Measurements from ENCODE around the gene ERN1. TPM values are rescaled to one million over a fixed set of nuclear protein-coding genes. Genes with fewer than 3 reads are reported as not detected.

The ERN1 gene
- total and polyA plus RNA-seq, 2 donors from 2014 or later: 2.8 to 37.0 TPM

DNA sequence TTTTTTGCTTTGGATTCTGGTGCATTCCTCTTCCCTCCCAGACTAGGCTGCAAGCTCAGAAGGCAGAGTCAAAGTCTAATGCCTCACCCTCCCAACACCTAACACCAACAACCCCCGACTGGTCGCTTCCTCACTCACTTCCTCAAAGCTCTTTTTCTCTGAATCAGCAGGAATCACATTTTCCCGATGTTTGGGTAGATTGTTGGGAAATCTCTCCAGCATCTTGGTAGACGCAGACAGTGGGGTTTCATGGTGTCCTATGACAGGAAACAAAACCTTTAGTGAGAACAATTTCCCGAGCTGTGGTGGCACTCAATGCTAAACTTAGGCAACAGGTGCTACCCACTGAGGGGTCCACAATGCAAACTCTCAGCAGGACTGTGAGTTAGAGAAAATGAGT lies 69.6 kb downstream of the ERN1 start:
- no peak overlapping the region for H3K9ac ChIP-seq (ENCODE audit: low read length in 3 of 3)
- no peak for DNase-seq
- TF ChIP-seq, protein P1, sequence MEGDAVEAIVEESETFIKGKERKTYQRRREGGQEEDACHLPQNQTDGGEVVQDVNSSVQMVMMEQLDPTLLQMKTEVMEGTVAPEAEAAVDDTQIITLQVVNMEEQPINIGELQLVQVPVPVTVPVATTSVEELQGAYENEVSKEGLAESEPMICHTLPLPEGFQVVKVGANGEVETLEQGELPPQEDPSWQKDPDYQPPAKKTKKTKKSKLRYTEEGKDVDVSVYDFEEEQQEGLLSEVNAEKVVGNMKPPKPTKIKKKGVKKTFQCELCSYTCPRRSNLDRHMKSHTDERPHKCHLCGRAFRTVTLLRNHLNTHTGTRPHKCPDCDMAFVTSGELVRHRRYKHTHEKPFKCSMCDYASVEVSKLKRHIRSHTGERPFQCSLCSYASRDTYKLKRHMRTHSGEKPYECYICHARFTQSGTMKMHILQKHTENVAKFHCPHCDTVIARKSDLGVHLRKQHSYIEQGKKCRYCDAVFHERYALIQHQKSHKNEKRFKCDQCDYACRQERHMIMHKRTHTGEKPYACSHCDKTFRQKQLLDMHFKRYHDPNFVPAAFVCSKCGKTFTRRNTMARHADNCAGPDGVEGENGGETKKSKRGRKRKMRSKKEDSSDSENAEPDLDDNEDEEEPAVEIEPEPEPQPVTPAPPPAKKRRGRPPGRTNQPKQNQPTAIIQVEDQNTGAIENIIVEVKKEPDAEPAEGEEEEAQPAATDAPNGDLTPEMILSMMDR (IDR thresholded peaks at IDR 0.05; ENCODE audit: borderline replicate concordance, extremely low read depth, insufficient read depth): no peak
- FAIRE-seq: no peak
- intact Hi-C loops (cut with DNase I): loop anchor here (10.0 kb wide), 1 partner anchor 74 kb away; the partner anchor contains the start of gene ERN1
- no peaks in the 10 kb centered on the region for H3K27me3 ChIP-seq (ENCODE audit: control insufficient read depth, insufficient read depth, low read length)
- H3K27ac ChIP-seq (ENCODE audit: low read depth in 2 of 2, low read length in 2 of 2): no peak overlapping the region
- peaks cover 0 to 2% (median 0%) of the 10 kb centered on the region in 3 donors for H3K4me1 ChIP-seq (ENCODE audit: control insufficient read depth in 2 of 3, insufficient read depth in 2 of 3, low read depth in 1 of 3, low read length in 3 of 3)
- H3K36me3 ChIP-seq (ENCODE audit: control insufficient read depth in 2 of 3, insufficient read depth in 3 of 3, low read length in 3 of 3): peaks cover 0 to 26% (median 0%) of the 10 kb centered on the region in 3 donors
- H3K9me3 ChIP-seq (ENCODE audit: control insufficient read depth in 2 of 3, insufficient read depth in 1 of 3, low read length in 3 of 3): no peaks in the 10 kb centered on the region
- no peak overlapping the region for H3K4me3 ChIP-seq (ENCODE audit: low read length in 3 of 3)

DNA sequence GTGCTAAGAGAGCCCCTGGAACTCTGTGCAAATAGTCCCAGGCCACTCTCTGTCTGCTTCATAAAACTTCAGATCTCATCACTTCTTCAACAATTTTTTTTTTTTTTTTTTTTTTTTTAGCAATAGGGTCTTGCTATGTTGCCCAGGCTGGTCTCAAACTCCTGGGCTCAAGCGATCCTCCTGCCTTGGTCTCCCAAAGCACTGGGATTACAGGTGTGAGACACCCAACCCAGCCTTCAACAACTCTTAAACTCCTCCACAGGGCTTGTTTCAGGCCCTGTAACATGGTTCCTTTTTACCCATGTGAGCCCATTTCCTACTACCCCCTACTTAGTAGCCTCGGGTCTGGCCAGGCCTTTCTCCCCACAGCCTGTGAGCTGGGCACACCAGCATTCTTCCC lies 70.2 kb downstream of the ERN1 start:
- Histone ChIP-seq H3K4me1 (ENCODE audit: control insufficient read depth in 2 of 3, insufficient read depth in 2 of 3, low read depth in 1 of 3, low read length in 3 of 3) (peaks cover 0 to 2% (median 0%) of the 10 kb centered on the region in 3 donors), H3K9ac (ENCODE audit: low read length in 3 of 3) (no peak overlapping the region), H3K27me3 (ENCODE audit: control insufficient read depth, insufficient read depth, low read length) (no peaks in the 10 kb centered on the region), H3K4me3 (ENCODE audit: low read length in 3 of 3) (no peak overlapping the region), H3K36me3 (ENCODE audit: control insufficient read depth in 2 of 3, insufficient read depth in 3 of 3, low read length in 3 of 3) (peaks cover 0 to 25% (median 0%) of the 10 kb centered on the region in 3 donors), H3K9me3 (ENCODE audit: control insufficient read depth in 2 of 3, insufficient read depth in 1 of 3, low read length in 3 of 3) (no peaks in the 10 kb centered on the region), H3K27ac (ENCODE audit: low read depth in 2 of 2, low read length in 2 of 2) (no peak overlapping the region)
- FAIRE-seq (no peak), DNase-seq (no peak)
- TF ChIP-seq, protein P1 (IDR thresholded peaks at IDR 0.05; ENCODE audit: borderline replicate concordance, extremely low read depth, insufficient read depth): no peak
- intact Hi-C loops (cut with DNase I): loop anchor here (10.0 kb wide), 1 partner anchor 75 kb away; the partner anchor contains the start of gene ERN1

DNA sequence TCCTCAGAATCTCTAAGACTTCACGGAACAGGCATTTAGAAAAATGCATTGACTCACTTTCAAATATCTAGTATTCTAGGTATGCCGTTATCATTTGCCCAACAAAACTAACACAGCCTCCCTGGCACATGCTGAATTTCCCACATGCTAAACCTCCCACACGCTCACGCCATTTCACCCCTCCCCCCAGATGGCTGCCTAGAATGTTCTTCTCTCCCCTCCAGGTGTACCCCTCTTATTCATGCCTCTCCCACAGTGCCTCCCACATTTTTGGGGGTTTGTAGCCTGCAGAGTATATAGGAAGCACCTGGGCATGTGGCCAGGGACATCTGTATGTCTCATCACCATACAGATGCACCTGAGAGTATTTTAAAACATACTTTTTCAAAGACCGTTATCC lies 71.3 kb downstream of the ERN1 start:
- intact Hi-C loops (cut with DNase I): no loop called here
- Histone ChIP-seq H3K9me3 (ENCODE audit: control insufficient read depth in 2 of 3, insufficient read depth in 1 of 3, low read length in 3 of 3) (no peaks in the 10 kb centered on the region), H3K27ac (ENCODE audit: low read depth in 2 of 2, low read length in 2 of 2) (no peak overlapping the region), H3K4me3 (ENCODE audit: low read length in 3 of 3) (no peak overlapping the region), H3K36me3 (ENCODE audit: control insufficient read depth in 2 of 3, insufficient read depth in 3 of 3, low read length in 3 of 3) (peaks cover 0 to 31% (median 0%) of the 10 kb centered on the region in 3 donors), H3K27me3 (ENCODE audit: control insufficient read depth, insufficient read depth, low read length) (no peaks in the 10 kb centered on the region), H3K9ac (ENCODE audit: low read length in 3 of 3) (no peak overlapping the region), H3K4me1 (ENCODE audit: control insufficient read depth in 2 of 3, insufficient read depth in 2 of 3, low read depth in 1 of 3, low read length in 3 of 3) (no peaks in the 10 kb centered on the region)
- DNase-seq: no peak
- no peak for FAIRE-seq
- TF ChIP-seq, protein P1 (IDR thresholded peaks at IDR 0.05; ENCODE audit: borderline replicate concordance, extremely low read depth, insufficient read depth): no peak
